GM21367 (cell line): ENCODE data around the gene NLRP4.

Source experiments
- ATAC-seq: cut with Tn5 transposase; IDR thresholded peaks from one replicate; pipeline ENCODE4 v1.9.1; 2021; ENCODE audit not compliant: unreplicated experiment

NLRP4 gene

GRCh38 chr19:55836340-55836739 is at the start of gene NLRP4:
Gene NLRP4 (plus strand): TSS chr19:55836540. CDS start chr19:55852081, 15,541 bp downstream.
- no peak for ATAC-seq

- no peak for ATAC-seq
Observed at GRCh38 chr19:55795021-55795420, 41.3 kb upstream of the NLRP4 start.

- no peak for ATAC-seq
Observed at GRCh38 chr19:55801416-55801815, 34.9 kb upstream of the NLRP4 start.

GRCh38 chr19:55802281-55802680 is 34.1 kb upstream of the NLRP4 start:
- no peak for ATAC-seq

GRCh38 chr19:55809381-55810058 is 26.8 kb upstream of the NLRP4 start:
- no peak for ATAC-seq

- no peak for ATAC-seq
Observed at GRCh38 chr19:55811340-55811739, 25.0 kb upstream of the NLRP4 start.

- no peak for ATAC-seq
Observed at GRCh38 chr19:55812449-55812848, 23.9 kb upstream of the NLRP4 start.

- ATAC-seq = no peak
Observed at GRCh38 chr19:55813906-55814305, 22.4 kb upstream of the NLRP4 start.

- ATAC-seq = no peak
Observed at GRCh38 chr19:55820037-55820436, 16.3 kb upstream of the NLRP4 start.

- no peak for ATAC-seq
Observed at GRCh38 chr19:55830656-55831055, 5.7 kb upstream of the NLRP4 start.

GRCh38 chr19:55831846-55832245 is 4.5 kb upstream of the NLRP4 start, which contains the start of gene NLRP11:
Gene NLRP11 (minus strand): TSS chr19:55831999. CDS start chr19:55818174, 13,825 bp downstream.
- no peak for ATAC-seq

GRCh38 chr19:55832676-55833075 is 3.7 kb upstream of the NLRP4 start:
- no peak for ATAC-seq

- ATAC-seq = no peak
Observed at GRCh38 chr19:55838251-55838650, 1.9 kb downstream of the NLRP4 start.

GRCh38 chr19:55838906-55839305 is 2.6 kb downstream of the NLRP4 start:
- no peak for ATAC-seq

GRCh38 chr19:55855160-55855559 is 18.8 kb downstream of the NLRP4 start:
- no peak for ATAC-seq

GRCh38 chr19:55857149-55857548 is 20.8 kb downstream of the NLRP4 start:
- no peak for ATAC-seq

- no peak for ATAC-seq
Observed at GRCh38 chr19:55857974-55858373, 21.6 kb downstream of the NLRP4 start.

GRCh38 chr19:55858401-55858800 is 22.1 kb downstream of the NLRP4 start:
- no peak for ATAC-seq

GRCh38 chr19:55858969-55859368 is 22.6 kb downstream of the NLRP4 start:
- ATAC-seq = no peak

- ATAC-seq = no peak
Observed at GRCh38 chr19:55866521-55866920, 30.2 kb downstream of the NLRP4 start.

GRCh38 chr19:55867101-55867500 is 30.8 kb downstream of the NLRP4 start:
- ATAC-seq = no peak

- ATAC-seq = no peak
Observed at GRCh38 chr19:55870736-55871135, 34.4 kb downstream of the NLRP4 start.

- no peak for ATAC-seq
Observed at GRCh38 chr19:55877211-55877610, 40.9 kb downstream of the NLRP4 start.
